ENCODE data around the gene CPN1.
"Not testable (repeated sequence)": the region's sequence is repeated elsewhere in the genome, so short reads cannot be mapped to it uniquely, and the experiment has no call there.

Gene CPN1

GRCh38 chr10:100081075-100082001, at the start of gene CPN1:
CPN1 (minus strand) TSS chr10:100081869; CDS start chr10:100081625, 244 bp downstream.
- DNase-seq: no peak

DNA sequence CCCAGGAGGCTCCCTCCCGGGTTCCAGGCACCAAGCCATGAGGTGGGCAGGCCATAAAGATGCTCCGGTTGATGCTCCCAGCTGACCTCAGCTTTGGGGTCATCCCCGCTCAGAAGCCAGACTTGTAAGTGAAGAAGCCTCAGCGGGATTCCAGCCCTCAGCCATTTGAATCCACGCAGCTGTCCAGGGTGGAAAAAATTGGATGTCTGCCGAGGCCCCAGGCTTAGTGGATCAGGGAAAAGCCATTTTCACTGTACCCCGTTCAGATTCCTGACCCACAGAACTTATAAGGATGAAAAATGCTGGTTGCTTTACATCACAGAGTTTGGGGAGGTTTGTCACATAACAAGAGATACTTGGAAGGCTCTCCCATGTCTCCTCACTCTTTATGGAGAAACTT, 49.2 kb upstream of the CPN1 start:
- no peak for DNase-seq

DNA sequence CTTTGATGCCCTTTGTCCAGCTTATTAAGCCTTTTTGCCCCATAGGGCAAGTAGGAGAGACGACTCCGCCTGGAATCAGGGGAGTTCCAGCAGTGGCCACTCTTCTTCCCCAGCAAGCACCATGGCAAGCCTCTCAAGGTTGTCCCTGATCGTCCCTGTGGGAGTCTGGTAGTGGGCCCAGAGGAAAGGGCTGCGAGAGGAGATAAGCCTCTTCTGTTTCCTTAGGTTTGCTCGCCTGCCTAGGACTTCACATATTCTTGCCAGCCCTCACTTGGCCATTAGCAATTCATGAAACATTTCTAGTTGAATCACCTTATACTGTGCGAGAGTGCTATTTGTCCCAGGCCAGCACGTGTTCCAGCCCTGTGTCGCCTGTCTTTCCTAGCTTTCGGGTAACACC, 47.8 kb upstream of the CPN1 start:
- no peak for DNase-seq

DNA sequence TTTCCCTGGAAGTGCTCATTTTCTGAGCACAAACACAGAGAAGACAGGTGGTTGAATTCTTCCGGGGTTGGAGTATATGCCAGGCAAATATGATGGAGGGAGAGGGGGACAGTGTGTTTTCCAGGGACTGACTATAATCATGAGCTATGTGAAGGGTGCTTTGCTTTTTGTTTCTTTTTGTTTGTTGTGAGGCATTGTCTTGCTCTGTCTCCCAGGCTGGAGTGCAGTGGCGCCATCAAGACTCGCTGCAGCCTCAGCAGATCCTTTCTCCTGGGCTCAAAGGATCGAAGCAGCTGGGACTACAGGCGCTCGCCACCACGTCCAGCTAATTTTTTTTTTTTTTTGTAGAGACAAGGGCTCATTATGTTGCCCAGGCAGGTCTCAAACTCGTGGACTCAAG, 47.3 kb upstream of the CPN1 start:
- no peak for DNase-seq

- DNase-seq: not testable (repeated sequence)
Observed at GRCh38 chr10:100125335-100125734, 43.7 kb upstream of the CPN1 start.

DNA sequence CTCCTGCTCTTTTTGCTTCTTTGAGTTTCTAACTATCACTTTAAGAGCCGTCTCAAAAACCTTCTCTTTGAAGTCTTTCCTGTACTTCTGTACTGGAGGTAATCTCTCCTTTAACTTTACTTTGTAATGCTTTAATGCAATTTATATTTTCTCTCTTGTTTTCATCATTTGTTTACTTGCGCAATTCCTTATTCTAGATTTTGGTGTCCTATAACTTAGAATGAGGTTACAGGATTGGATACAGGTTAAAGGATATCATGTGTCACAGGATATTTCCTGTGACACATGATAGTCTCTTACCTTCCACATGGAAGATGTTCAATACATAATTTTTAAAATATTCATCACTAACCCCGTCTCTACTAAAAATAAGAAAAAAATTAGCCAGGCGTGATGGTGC, 42.4 kb upstream of the CPN1 start:
- DNase-seq: no peak

GRCh38 chr10:100122780-100123179, 41.1 kb upstream of the CPN1 start:
- DNase-seq: no peak

GRCh38 chr10:100120550-100120949, 38.9 kb upstream of the CPN1 start:
- DNase-seq: no peak

- no peak for DNase-seq
Observed at GRCh38 chr10:100119726-100120125, 38.1 kb upstream of the CPN1 start.

GRCh38 chr10:100114976-100115770, 33.5 kb upstream of the CPN1 start:
- DNase-seq: no peak

GRCh38 chr10:100114460-100114859, 32.8 kb upstream of the CPN1 start:
- DNase-seq: no peak

GRCh38 chr10:100109670-100110069, 28.0 kb upstream of the CPN1 start:
- no peak for DNase-seq

DNA sequence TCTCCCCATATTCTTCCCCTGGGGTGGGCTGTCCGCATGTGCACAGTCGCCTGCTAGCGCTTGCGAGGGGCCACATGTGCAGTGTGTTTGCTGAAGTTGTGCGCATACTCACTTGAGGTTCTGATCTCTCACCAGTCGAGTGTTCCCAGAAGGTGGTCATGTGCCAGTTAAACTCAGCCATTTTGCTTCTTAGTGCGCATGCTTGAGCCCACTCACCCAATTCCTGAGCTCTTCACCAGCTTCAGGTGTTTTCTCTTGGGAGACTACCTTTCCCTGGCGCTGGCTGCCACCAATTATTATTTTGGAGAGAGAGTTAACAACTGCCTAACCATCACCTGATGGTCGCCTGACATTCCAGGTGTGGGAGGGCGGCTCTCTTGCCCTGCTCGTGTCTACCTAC, 25.2 kb upstream of the CPN1 start:
- DNase-seq: no peak

GRCh38 chr10:100104300-100104699, 22.6 kb upstream of the CPN1 start:
- DNase-seq: no peak

- DNase-seq: no peak
Observed at GRCh38 chr10:100103581-100103980, 21.9 kb upstream of the CPN1 start.

DNA sequence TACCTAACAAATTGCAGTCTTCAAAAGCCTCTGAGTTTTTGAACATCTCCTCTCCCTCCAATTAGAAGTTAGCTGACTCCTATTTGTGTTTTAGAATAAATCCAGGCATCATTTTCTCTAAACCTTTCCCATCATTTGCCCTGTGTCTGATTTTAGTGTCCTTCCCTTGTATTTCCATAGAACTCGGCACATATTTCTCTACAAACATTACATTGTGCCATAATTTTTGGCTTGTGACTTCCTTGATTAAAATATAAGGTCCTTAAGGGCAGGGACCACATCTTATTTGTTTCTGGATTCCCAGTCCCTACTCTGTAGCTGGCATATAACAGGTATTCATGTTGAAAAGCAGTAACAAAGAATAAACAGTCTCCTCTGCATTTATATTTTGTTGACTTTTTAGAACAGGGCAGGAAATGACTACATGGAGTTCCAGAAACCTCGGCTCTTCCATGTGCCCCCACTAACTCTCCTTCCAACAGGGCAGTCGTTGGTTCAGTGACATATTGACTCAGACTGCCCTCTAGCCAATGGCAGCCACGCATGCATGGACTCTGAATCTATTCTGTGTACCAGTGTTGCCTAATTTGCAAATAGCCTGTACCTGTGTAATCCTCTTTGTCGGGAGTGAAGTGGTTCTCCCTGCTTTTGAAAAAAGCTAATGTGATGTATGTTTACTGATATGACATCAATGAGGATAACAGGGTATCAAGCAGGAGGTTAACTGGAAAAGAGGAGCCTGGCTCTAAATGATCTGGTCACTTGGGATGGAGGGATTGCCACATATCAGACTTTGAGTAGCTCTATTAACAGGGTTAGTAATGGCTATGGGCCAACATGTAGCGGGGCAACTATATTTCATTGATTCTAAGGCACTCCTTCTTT, 19.8 kb upstream of the CPN1 start:
- DNase-seq: no peak

- DNase-seq: no peak
Observed at GRCh38 chr10:100100651-100101184, 19.0 kb upstream of the CPN1 start.

DNA sequence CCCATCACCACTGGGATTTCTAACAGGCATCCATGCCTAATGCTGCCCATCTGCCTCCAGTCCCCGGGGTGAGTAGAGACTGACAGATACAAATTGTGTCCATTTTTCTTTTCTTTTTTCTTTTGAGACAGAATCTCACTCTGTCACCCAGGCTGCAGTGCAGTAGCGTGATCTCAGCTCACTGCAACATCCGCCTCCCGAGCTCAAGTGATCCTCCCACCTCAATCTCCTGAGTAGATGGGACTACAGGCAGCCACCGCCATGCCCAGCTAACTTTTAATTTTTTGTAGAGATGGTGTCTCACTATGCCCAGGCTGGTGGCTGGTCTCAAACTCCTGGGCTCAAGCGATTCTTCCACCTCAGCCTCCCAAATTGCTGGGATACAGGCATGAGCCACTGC, 7.6 kb upstream of the CPN1 start:
- DNase-seq: no peak

DNA sequence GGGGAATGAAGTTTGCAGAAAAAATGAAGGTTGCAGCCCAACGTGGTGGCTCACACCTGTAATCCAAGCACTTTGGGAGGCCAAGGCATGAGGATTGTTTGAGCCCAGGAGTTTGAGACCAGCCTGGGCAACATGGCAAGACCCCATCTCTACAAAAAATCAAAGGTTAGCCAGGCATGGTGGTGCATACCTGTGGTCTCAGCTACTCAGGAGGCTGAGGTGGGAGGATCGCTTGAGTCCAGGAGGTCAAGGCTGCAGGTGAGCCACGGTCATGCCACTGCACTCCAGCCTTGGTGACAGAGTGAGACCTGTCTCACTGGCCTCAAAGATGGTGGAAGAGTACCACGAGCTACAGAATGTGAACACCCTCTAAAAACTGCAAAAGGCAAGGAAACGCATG, 5.0 kb upstream of the CPN1 start:
- not testable (repeated sequence) for DNase-seq

- DNase-seq: no peak
Observed at GRCh38 chr10:100085596-100085995, 3.9 kb upstream of the CPN1 start.

DNA sequence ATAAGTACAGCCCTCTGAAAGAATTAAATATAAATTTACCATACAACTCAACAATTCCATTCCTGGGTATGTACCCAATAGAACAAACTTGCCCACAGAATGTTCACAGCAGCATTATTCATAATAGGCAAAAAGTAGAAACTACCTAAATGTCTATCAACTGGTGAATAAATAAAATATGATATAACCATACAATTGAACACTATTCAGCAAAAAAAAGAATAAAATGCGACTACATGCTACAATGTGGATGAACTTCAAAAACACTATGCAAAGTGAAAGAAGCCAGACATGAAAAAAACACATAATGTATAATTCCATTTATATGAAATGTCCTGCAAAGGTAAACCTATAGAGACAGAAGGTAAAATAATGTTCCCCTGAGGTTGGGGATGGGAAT, 2.0 kb upstream of the CPN1 start:
- no peak for DNase-seq

- DNase-seq: not testable (repeated sequence)
Observed at GRCh38 chr10:100082276-100082675, 607 bp upstream of the CPN1 start.

GRCh38 chr10:100076750-100077149, 4.9 kb downstream of the CPN1 start:
- DNase-seq: no peak

All from CD4-positive, alpha-beta T cell treated with Interleukin-17A for 4 hours (primary cell).